Fibroblast of mammary gland (primary cell): Measurements from ENCODE around the gene FBXL14.

ENCODE experiments used
- DNase-seq: peaks from one replicate; pipeline ENCODE4 v3.0.0-alpha.2; 2010; ENCODE audit warnings: low read depth
- H3K4me3 ChIP-seq: 2 replicates; pipeline ENCODE4 v1.5.1; 2011; ENCODE audit warnings: low read depth, mild to moderate bottlenecking, low read length, moderate library complexity; ENCODE audit not compliant: control insufficient read depth
- TF ChIP-seq, protein P1 (sequence below): conservative IDR thresholded peaks from 2 replicates; pipeline ENCODE4 v1.5.1; 2011; ENCODE audit warnings: low read depth, low read length, inconsistent platforms; ENCODE audit not compliant: control insufficient read depth, insufficient read depth

FBXL14 gene

DNA sequence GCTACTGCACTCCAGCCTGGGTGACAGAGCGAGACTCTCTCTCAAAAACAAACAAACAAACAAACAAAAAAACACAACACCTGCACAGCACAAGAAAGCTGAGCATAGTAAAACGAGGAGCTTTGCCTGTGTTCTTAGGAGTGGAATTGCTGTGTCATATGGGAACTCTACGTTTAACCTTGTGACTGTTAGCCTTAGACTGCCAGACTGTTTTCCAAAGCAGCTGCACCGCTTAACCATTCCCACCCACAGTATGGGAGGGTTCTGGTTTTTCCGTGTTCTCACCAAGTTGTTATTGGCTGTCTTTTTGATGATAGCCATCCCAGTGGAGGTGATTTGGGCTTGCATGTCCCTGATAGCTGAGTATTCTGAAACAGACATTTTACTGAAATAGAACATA is 43.8 kb upstream of the FBXL14 start:
- TF ChIP-seq, protein P1, sequence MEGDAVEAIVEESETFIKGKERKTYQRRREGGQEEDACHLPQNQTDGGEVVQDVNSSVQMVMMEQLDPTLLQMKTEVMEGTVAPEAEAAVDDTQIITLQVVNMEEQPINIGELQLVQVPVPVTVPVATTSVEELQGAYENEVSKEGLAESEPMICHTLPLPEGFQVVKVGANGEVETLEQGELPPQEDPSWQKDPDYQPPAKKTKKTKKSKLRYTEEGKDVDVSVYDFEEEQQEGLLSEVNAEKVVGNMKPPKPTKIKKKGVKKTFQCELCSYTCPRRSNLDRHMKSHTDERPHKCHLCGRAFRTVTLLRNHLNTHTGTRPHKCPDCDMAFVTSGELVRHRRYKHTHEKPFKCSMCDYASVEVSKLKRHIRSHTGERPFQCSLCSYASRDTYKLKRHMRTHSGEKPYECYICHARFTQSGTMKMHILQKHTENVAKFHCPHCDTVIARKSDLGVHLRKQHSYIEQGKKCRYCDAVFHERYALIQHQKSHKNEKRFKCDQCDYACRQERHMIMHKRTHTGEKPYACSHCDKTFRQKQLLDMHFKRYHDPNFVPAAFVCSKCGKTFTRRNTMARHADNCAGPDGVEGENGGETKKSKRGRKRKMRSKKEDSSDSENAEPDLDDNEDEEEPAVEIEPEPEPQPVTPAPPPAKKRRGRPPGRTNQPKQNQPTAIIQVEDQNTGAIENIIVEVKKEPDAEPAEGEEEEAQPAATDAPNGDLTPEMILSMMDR, result no peak
- H3K4me3 ChIP-seq, result no peak overlapping the region
- DNase-seq, result no peak

- no peak for DNase-seq
- H3K4me3 ChIP-seq, result no peak overlapping the region
- TF ChIP-seq, protein P1, result no peak
These were observed 41.1 kb upstream of the FBXL14 start for GRCh38 chr12:1635301-1636095.

GRCh38 chr12:1634590-1635191 is 40.3 kb upstream of the FBXL14 start:
- DNase-seq, result peak; percentile 74
- H3K4me3 ChIP-seq, result no peak overlapping the region
- TF ChIP-seq, protein P1, result peak; percentile 91

- DNase-seq, result no peak
- no peak overlapping the region for H3K4me3 ChIP-seq
- TF ChIP-seq, protein P1, result no peak
These were observed 39.8 kb upstream of the FBXL14 start for GRCh38 chr12:1634149-1634548.

- DNase-seq, result no peak
These were observed 39.1 kb upstream of the FBXL14 start for GRCh38 chr12:1633459-1633858.

DNA sequence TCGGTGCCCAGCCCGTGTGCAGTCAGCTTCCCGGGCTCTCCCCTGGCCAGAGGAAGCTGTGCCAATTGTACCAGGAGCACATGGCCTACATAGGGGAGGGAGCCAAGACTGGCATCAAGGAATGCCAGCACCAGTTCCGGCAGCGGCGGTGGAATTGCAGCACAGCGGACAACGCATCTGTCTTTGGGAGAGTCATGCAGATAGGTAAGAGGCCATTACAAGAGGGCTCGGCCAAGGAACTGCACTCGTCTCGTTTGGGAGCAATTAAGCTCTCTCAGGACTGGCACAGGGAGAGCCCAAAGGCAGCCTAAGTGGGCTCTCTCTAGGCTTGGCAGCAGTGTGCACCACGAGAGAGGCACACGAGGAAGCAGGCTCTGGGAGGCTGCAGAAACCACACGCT is 38.3 kb upstream of the FBXL14 start:
- TF ChIP-seq, protein P1, result no peak
- DNase-seq, result no peak

More at GRCh38 chr12:1633459-1633858, 39.1 kb upstream of the FBXL14 start:
- no peak overlapping the region for H3K4me3 ChIP-seq
- TF ChIP-seq, protein P1, result no peak

More for the DNA sequence above, 38.3 kb upstream of the FBXL14 start:
- H3K4me3 ChIP-seq, result no peak overlapping the region
